ENCODE data around the gene ACOD1. TPM values are rescaled to one million over a fixed set of nuclear protein-coding genes. Genes with fewer than 3 reads are reported as not detected.

Gene ACOD1
- total RNA-seq, 1 donor from 2014 or later = not detected

Other genes with a start within 250 kb of the ACOD1 start
- gene KCTD12, start 62.1 kb upstream of the ACOD1 start, total RNA-seq = 4.5 and 5.5 TPM in 2 replicates
- 20.6 and 23.6 TPM in 2 replicates for gene CLN5, start 43.6 kb downstream of the ACOD1 start, total RNA-seq
- 46.2 and 49.8 TPM in 2 replicates for gene FBXL3, start 78.6 kb downstream of the ACOD1 start, total RNA-seq

Data from activated B cell treated with CpG ODN at 0.5 μM for 24 hours (primary cell).